ENCODE measurements around the gene MRPS2. TPM values are rescaled to one million over a fixed set of nuclear protein-coding genes. Genes with fewer than 3 reads are reported as not detected.

MRPS2 gene
- total RNA-seq, 3 donors from 2014 or later, result 27.3 to 36.0 (median 28.2) TPM

DNA sequence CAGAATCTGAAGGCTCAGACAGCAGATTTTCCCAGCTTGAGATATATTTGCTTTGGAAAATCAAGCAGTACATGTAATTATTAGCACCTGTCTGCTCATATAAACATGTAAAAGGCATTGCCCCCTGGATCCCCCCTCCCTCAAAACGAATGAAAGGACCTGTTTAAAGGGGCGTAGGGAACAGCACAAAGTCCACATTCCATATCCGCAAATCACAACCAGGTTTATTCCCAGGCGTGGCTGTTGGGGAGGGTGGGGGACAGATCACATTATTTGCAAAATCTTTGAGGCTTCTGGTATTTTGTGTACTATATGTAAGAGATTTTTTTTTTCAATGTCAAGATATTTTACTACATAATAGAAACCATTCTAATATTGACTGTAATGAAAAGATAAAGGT, 8.7 kb upstream of the MRPS2 start:
- Histone ChIP-seq H3K9me3 (no peaks in the 10 kb centered on the region), H3K36me3 (ENCODE audit: low read depth) (no peaks in the 10 kb centered on the region), H3K4me3 (no peak overlapping the region), H3K4me1 (ENCODE audit: low read depth) (no peaks in the 10 kb centered on the region)
- no peak for ATAC-seq
- DNase-seq, result no peak
- intact Hi-C loops (cut with DNase I, micrococcal nuclease), result no loop called here
- TF ChIP-seq, protein P1, sequence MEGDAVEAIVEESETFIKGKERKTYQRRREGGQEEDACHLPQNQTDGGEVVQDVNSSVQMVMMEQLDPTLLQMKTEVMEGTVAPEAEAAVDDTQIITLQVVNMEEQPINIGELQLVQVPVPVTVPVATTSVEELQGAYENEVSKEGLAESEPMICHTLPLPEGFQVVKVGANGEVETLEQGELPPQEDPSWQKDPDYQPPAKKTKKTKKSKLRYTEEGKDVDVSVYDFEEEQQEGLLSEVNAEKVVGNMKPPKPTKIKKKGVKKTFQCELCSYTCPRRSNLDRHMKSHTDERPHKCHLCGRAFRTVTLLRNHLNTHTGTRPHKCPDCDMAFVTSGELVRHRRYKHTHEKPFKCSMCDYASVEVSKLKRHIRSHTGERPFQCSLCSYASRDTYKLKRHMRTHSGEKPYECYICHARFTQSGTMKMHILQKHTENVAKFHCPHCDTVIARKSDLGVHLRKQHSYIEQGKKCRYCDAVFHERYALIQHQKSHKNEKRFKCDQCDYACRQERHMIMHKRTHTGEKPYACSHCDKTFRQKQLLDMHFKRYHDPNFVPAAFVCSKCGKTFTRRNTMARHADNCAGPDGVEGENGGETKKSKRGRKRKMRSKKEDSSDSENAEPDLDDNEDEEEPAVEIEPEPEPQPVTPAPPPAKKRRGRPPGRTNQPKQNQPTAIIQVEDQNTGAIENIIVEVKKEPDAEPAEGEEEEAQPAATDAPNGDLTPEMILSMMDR (IDR thresholded peaks at IDR 0.05), result no peak

DNA sequence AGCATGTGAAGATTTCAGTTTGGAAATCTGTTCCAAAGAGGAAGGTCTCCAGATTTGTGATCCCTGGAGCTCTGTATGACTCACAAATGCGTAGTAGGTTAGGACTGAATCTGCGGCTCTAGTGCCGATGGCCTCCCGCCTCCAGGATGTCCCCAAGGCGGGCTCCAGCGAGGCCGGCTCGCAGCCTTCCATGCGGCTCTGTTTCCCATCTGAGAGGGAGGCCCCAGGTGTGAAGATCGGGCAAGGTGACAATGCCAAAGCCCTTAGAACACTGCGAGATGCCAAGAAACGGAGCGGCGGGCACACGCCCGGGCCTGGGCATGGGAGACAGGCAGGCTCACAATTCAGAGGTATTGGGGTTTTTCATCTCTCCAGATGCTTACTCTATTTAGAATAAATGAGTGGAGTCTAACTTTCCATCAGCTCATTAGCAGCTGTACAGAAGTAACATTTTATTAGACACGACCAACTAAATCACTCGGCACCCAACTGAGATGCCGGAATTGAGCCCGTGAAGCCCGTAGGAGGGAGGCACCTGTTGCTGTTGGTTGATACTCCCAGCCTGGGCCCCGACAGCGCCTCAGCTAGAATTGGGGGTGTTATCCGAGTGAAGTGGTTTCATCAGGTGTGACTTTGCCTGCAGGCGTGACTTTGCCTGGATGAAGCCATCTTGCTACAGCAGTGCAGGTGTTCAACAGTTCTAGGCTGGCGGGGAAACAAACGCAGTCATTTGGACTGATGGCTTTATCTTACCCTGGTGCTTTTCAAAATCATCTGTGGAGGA, 7.4 kb upstream of the MRPS2 start:
- no peaks in the 10 kb centered on the region for H3K36me3 ChIP-seq (ENCODE audit: low read depth)
- H3K4me1 ChIP-seq (ENCODE audit: low read depth), result no peaks in the 10 kb centered on the region
- intact Hi-C loops (cut with DNase I, micrococcal nuclease), result no loop called here
- ATAC-seq (no peak), DNase-seq (peak in 1 of 3 donors; percentile 16)
- TF ChIP-seq, protein P1 (IDR thresholded peaks at IDR 0.05), result no peak
- no peaks in the 10 kb centered on the region for H3K9me3 ChIP-seq
- H3K4me3 ChIP-seq, result no peak overlapping the region

DNA sequence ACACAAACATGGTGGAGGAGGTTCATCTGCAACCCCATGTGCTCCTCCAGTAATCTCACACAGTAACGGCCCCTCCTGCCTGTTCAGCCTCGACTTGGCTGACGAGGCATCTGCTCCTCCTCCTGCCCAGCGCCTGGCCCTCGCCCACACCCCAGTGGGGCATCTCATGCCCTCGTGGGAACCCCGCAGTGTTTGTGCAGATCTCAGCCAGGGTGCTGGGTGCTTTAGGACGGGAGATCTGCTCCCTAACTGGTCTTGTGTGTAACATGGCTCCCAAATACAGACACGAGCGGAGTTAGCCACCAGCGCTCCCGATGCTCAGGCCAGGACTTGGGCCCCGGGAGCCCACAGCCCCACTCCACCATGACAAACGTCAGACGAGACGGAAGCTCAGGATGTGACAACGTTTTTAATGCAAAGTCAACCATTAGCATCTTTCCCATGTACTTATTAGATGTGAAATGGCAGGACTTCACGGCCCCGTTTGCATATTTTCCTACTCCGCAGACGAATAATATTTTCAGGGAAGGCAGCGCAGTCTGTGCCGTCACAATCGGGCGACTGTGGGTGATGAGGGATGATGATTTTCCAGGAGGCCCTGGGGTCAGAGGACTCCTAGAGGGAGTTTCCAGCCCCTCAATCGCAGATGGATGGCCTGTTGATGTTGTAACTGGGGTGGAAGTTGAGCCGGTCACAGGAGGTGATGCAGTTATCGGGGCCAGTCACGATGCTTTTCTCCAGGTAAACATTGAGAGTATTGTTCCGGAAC, 5.5 kb upstream of the MRPS2 start:
- H3K36me3 ChIP-seq (ENCODE audit: low read depth), result no peaks in the 10 kb centered on the region
- H3K9me3 ChIP-seq, result no peaks in the 10 kb centered on the region
- intact Hi-C loops (cut with DNase I, micrococcal nuclease), result no loop called here
- no peak overlapping the region for H3K4me3 ChIP-seq
- ATAC-seq (no peak), DNase-seq (peak in 1 of 3 donors; percentile 20)
- TF ChIP-seq, protein P1 (IDR thresholded peaks at IDR 0.05), result no peak
- H3K4me1 ChIP-seq (ENCODE audit: low read depth), result peaks cover 4% of the 10 kb centered on the region

DNA sequence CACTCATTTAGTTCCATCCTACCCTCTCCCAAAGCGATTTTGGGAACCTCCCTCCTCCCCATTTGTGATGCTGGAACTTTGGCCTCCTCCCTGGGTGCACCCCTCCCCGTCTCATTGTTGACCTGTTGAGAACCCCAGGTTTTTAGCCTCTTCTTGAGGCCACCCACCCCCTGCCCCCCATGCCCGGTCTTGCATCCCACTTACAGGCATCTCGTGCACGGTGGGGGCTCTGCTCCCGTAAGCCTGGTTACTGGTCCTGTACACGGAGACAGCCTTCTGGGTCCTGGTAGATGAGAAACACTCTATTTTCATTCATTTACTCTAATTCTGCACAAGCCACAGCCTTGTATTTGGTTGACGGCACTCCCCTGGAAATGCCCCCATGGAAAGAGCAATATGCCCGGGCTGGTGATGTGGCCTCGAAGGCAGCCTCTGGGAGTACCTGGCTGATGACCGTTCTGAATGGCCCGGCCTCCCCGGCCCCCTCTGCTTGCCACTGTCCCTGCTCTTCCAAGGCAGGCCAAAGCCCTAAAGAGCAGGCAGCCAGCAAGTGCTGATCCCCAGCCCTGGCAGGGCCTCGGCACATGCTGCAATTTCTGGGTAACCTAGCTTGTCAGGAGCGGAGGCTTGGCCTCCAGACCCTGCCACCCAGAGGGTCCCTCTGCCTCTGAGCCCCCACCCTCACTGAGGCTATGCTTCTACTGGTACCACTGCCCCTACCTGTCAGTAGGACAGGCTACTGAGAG, 1.9 kb upstream of the MRPS2 start:
- Histone ChIP-seq H3K36me3 (ENCODE audit: low read depth) (no peaks in the 10 kb centered on the region), H3K4me1 (ENCODE audit: low read depth) (peaks cover 17% of the 10 kb centered on the region), H3K9me3 (no peaks in the 10 kb centered on the region), H3K4me3 (no peak overlapping the region)
- intact Hi-C loops (cut with DNase I, micrococcal nuclease), result no loop called here
- ATAC-seq (no peak), DNase-seq (peak in 2 of 3 donors; percentile 23 to 37)
- TF ChIP-seq, protein P1 (IDR thresholded peaks at IDR 0.05), result no peak

DNA sequence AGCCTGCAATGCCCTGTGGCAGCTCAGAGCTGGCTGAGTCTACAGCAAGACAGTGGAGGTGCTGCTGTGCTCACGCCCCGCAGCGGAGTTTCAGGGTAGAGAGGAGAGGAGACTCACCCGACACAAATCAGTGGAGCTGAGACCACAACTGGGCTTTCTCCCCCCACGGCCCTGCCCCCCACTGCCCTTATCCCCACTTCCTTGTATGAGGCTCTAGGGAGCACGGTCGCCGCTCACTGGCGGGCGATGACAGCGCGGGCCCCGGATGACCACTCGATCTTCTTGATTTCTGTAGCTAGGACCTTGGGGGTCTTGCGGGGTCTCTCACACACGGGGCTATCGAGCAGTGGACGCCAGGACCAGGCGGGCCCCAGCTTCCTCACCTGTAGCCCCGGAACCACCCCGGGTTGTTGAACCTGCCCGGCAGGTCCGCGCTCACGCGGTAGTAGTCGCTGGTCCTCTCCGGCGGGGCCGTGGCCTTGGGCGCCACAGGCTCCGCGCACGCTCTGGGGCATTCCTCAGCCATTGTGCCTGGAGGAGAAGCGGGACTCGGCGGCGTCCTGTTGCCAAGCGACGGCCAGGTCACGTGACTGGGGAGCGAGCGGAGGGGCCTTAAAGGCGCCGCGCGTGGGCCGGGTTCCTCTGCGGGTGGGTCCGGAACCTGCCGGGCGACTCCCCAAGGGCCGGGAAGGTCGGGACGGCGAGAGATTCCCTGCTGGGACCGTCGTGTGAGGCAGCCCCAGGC, 984 bp upstream of the MRPS2 start:
- Histone ChIP-seq H3K4me3 (peak overlapping the region; percentile 95), H3K9me3 (no peaks in the 10 kb centered on the region), H3K4me1 (ENCODE audit: low read depth) (peaks cover 17% of the 10 kb centered on the region), H3K36me3 (ENCODE audit: low read depth) (no peaks in the 10 kb centered on the region)
- peak; percentile 96 to 97 (median 96) for DNase-seq
- TF ChIP-seq, protein P1 (IDR thresholded peaks at IDR 0.05), result no peak
- intact Hi-C loops (cut with DNase I, micrococcal nuclease), result no loop called here
- peak; percentile 80 for ATAC-seq

All from mucosa of descending colon (tissue), 3 donors.